GM10248 (cell line): Measurements from ENCODE around the gene LIMS2.

Experiments used
- CTCF ChIA-PET: fragments of 300-600 bp; sonication (Branson Sonifier 250); formaldehyde crosslinking; extraction: SDS; loops from one replicate; lab custom pipeline; 2021; ENCODE audit warnings: antibody characterized with exemption; lab: Yijun Ruan, JAX
- POLR2A ChIA-PET: fragments of 350-650 bp; sonication (Branson Sonifier 250); formaldehyde crosslinking; extraction: SDS; loops from one replicate; lab custom pipeline; 2020; ENCODE audit warnings: antibody characterized with exemption; lab: Yijun Ruan, JAX
- DNase-seq: peaks from one replicate; pipeline ENCODE4 v3.0.0; 2012; ENCODE audit errors: extremely low spot score
- CTCF ChIP-seq: IDR thresholded peaks from 2 replicates; pipeline ENCODE4 v1.5.1; 2012; ENCODE audit warnings: mild to moderate bottlenecking, low read depth; ENCODE audit errors: extremely low read depth, missing control alignments, control extremely low read depth

LIMS2 gene

GRCh38 chr2:127683056-127683455 is 7.7 kb upstream of the LIMS2 start:
- POLR2A ChIA-PET: no interaction called here
- TF ChIP-seq CTCF: no peak
- CTCF ChIA-PET: interaction anchor here (0.8 to 1.5 kb wide), 2 partner anchors 9 to 77 kb away, joined by 3 to 7 read pairs; no protein-coding TSS in a partner anchor
- no peak for DNase-seq

- no peak for TF ChIP-seq CTCF
- POLR2A ChIA-PET: no interaction called here
- DNase-seq: no peak
- CTCF ChIA-PET: interaction anchor here (0.8 to 1.5 kb wide), 3 partner anchors 10 to 76 kb away, joined by 3 to 7 read pairs (median 3); no protein-coding TSS in a partner anchor
Measured at GRCh38 chr2:127681976-127682857, 6.9 kb upstream of the LIMS2 start.

- CTCF ChIA-PET: interaction anchor here (1.0 kb wide), 1 partner anchor 14 kb away, joined by 3 read pairs; no protein-coding TSS in a partner anchor
- DNase-seq: peak; percentile 16
- no peak for TF ChIP-seq CTCF
- POLR2A ChIA-PET: no interaction called here
Measured at GRCh38 chr2:127681288-127681804, 6.0 kb upstream of the LIMS2 start.

- no peak for DNase-seq
- TF ChIP-seq CTCF: no peak
- ChIA-PET POLR2A (no interaction called here), CTCF (interaction anchor here (1.2 to 1.4 kb wide), 2 partner anchors 13 to 31 kb away, joined by 3 to 5 read pairs; no protein-coding TSS in a partner anchor)
Measured at GRCh38 chr2:127680706-127681287, 5.5 kb upstream of the LIMS2 start.

- CTCF ChIA-PET: interaction anchor here (1.2 to 1.4 kb wide), 2 partner anchors 14 to 30 kb away, joined by 3 to 5 read pairs; no protein-coding TSS in a partner anchor
- peak; percentile 20 for DNase-seq
- no peak for TF ChIP-seq CTCF
- POLR2A ChIA-PET: no interaction called here
Measured at GRCh38 chr2:127679680-127680361, 4.5 kb upstream of the LIMS2 start.

- no peak for TF ChIP-seq CTCF
- no peak for DNase-seq
- POLR2A ChIA-PET: no interaction called here
- CTCF ChIA-PET: no interaction called here
Measured at GRCh38 chr2:127678991-127679390, 3.7 kb upstream of the LIMS2 start.
